SK-N-SH (cell line): Measurements from ENCODE around the gene ZSWIM1. TPM values are rescaled to one million over a fixed set of nuclear protein-coding genes. Genes with fewer than 3 reads are reported as not detected.

Source experiments
- CTCF ChIA-PET: fragments of 300-600, 350-600 bp; formaldehyde crosslinking; extraction: SDS; loops from one replicate; lab custom pipeline; 2021; lab: Yijun Ruan, JAX
- POLR2A ChIA-PET: fragments of 350-600 bp; sonication (Branson Sonifier 250); formaldehyde crosslinking; extraction: SDS; loops from one replicate; lab custom pipeline; 2020; ENCODE audit warnings: antibody characterized with exemption, inconsistent platforms; lab: Yijun Ruan, JAX
- DNase-seq: peaks from one replicate; pipeline ENCODE4 v3.0.0; 2012
- H2AFZ ChIP-seq: fragments of 200-600 bp; sonication (generic); 2 replicates; pipeline ENCODE4 v1.8.1; 2016; ENCODE audit warnings: antibody characterized with exemption, mild to moderate bottlenecking, low read depth
- H3F3A ChIP-seq: fragments of 200-600 bp; sonication (generic); replicated peaks from 2 replicates; pipeline ENCODE3; 2016; ENCODE audit warnings: antibody characterized with exemption, mild to moderate bottlenecking; ENCODE audit not compliant: insufficient read depth
- H3K27ac ChIP-seq, 2 experiments: fragments of 200-500 bp in 1 of 2; fragments of 200-600 bp in 1 of 2; sonication (Bioruptor generic) in 1 of 2; sonication (generic), shearing (Covaris generic) in 1 of 2; 2 replicates each; pipeline versions ENCODE4 v1.5.1 to v1.6.1; 2014 to 2016; ENCODE audit warnings: low read depth in 2 of 2, inconsistent platforms in 1 of 2, low read length in 1 of 2, mild to moderate bottlenecking in 1 of 2, mixed read lengths in 1 of 2
- H3K27me3 ChIP-seq: fragments of 200-600 bp; sonication (generic), shearing (Covaris generic); 2 replicates; pipeline ENCODE4 v1.6.1; 2016; ENCODE audit warnings: mixed run types; ENCODE audit not compliant: insufficient read depth
- H3K36me3 ChIP-seq, 2 experiments: fragments of 200-500 bp in 1 of 2; fragments of 200-600 bp in 1 of 2; sonication (Bioruptor generic) in 1 of 2; sonication (generic) in 1 of 2; replicated peaks in 1 of 2; 2 replicates each; pipeline versions ENCODE3 to v1.5.1; 2014 to 2016; ENCODE audit warnings: low read length in 1 of 2, mild to moderate bottlenecking in 1 of 2; ENCODE audit not compliant: insufficient read depth in 2 of 2, control insufficient read depth in 1 of 2
- H3K4me1 ChIP-seq, 2 experiments: fragments of 200-500 bp in 1 of 2; fragments of 200-600 bp in 1 of 2; sonication (Bioruptor generic) in 1 of 2; sonication (generic), shearing (Covaris generic) in 1 of 2; 2 replicates each; pipeline versions ENCODE4 v1.5.1 to v1.6.1; 2014 to 2016; ENCODE audit warnings: low read depth in 1 of 2, low read length in 1 of 2, mixed run types in 1 of 2; ENCODE audit not compliant: insufficient read depth in 2 of 2, control insufficient read depth in 1 of 2
- H3K4me2 ChIP-seq: fragments of 200-600 bp; sonication (generic), shearing (Covaris generic); 2 replicates; pipeline ENCODE4 v1.6.1; 2017; ENCODE audit warnings: mixed run types
- H3K4me3 ChIP-seq, 2 experiments: fragments of 200-500 bp in 1 of 2; fragments of 200-600 bp in 1 of 2; sonication (Bioruptor generic) in 1 of 2; sonication (generic), shearing (Covaris generic) in 1 of 2; 2 replicates each; pipeline versions ENCODE4 v1.5.1 to v1.8.1; 2014 to 2016; ENCODE audit warnings: low read depth in 2 of 2, inconsistent platforms in 1 of 2, low read length in 1 of 2, mild to moderate bottlenecking in 1 of 2, mixed read lengths in 1 of 2, moderate library complexity in 1 of 2
- H3K79me2 ChIP-seq: fragments of 200-600 bp; sonication (generic); 2 replicates; pipeline ENCODE4 v1.8.1; 2017; ENCODE audit warnings: mild to moderate bottlenecking; ENCODE audit not compliant: insufficient read depth
- H3K9ac ChIP-seq: fragments of 200-600 bp; sonication (generic); 2 replicates; pipeline ENCODE4 v1.6.1; 2017; ENCODE audit warnings: mixed run types
- H3K9me2 ChIP-seq: fragments of 200-600 bp; sonication (generic); 2 replicates; pipeline ENCODE4 v1.6.1; 2017; ENCODE audit warnings: mixed run types
- H3K9me3 ChIP-seq: fragments of 200-600 bp; sonication (generic); 2 replicates; pipeline ENCODE4 v1.6.1; 2017; ENCODE audit warnings: mixed run types, mild to moderate bottlenecking, moderate library complexity
- H4K20me1 ChIP-seq: fragments of 200-600 bp; sonication (generic); 2 replicates; pipeline ENCODE4 v1.6.1; 2017; ENCODE audit warnings: mild to moderate bottlenecking, mixed run types; ENCODE audit not compliant: insufficient read depth
- CHD2 ChIP-seq: fragments of 150-350 bp; IDR thresholded peaks from 2 replicates; pipeline ENCODE4 v1.6.1; 2018; ENCODE audit warnings: low read length; ENCODE audit not compliant: partially characterized antibody
- ELF1 ChIP-seq: IDR thresholded peaks from 2 replicates; pipeline ENCODE4 v1.4.0; 2012
- EP300 ChIP-seq, 2 experiments: IDR thresholded peaks; 2 replicates each; pipeline versions ENCODE4 v1.4.0 to v1.6.1; 2012; ENCODE audit warnings: borderline replicate concordance in 1 of 2, low read depth in 1 of 2, low read length in 1 of 2
- FOXM1 ChIP-seq: IDR thresholded peaks from 2 replicates; pipeline ENCODE4 v1.4.0; 2012; ENCODE audit warnings: low read depth, mild to moderate bottlenecking
- GATA2 ChIP-seq: sonication (generic); formaldehyde crosslinking; IDR thresholded peaks from 2 replicates; pipeline ENCODE4 v1.5.0; 2020; ENCODE audit warnings: mild to moderate bottlenecking, missing genetic modification reagents
- MXI1 ChIP-seq: IDR thresholded peaks from 2 replicates; pipeline ENCODE4 v1.6.1; 2012; ENCODE audit warnings: mild to moderate bottlenecking, low read depth, low read length, improper control_type of control experiment
- NFIC ChIP-seq: IDR thresholded peaks from 2 replicates; pipeline ENCODE4 v1.4.0; 2012; ENCODE audit warnings: borderline replicate concordance
- NRF1 ChIP-seq: IDR thresholded peaks from 2 replicates; pipeline ENCODE4 v1.6.1; 2012; ENCODE audit warnings: low read depth, mild to moderate bottlenecking, low read length
- POLR2AphosphoS5 ChIP-seq: IDR thresholded peaks from 2 replicates; pipeline ENCODE4 v1.6.1; 2012; ENCODE audit warnings: low read depth, low read length
- RCOR1 ChIP-seq: fragments of 150-350 bp; IDR thresholded peaks from 2 replicates; pipeline ENCODE4 v1.6.1; 2017; ENCODE audit warnings: antibody characterized with exemption, low read length
- RFX5 ChIP-seq: IDR thresholded peaks from 2 replicates; pipeline ENCODE4 v1.6.1; 2012; ENCODE audit warnings: mild to moderate bottlenecking, improper control_type of control experiment, low read length
- RXRA ChIP-seq: IDR thresholded peaks from 2 replicates; pipeline ENCODE4 v1.4.0; 2012; ENCODE audit warnings: low read depth, mild to moderate bottlenecking, borderline replicate concordance
- SMC3 ChIP-seq: IDR thresholded peaks from 2 replicates; pipeline ENCODE4 v1.6.1; 2012; ENCODE audit warnings: low read depth, low read length, improper control_type of control experiment
- YY1 ChIP-seq: IDR thresholded peaks from 2 replicates; pipeline ENCODE4 v1.4.0; 2012; ENCODE audit warnings: low read depth, mild to moderate bottlenecking
- WGBS: methylation state at CpG from one replicate; pipeline ENCODE4 v1.1.6; 2017; ENCODE audit warnings: low lambda C conversion rate; 5-methylcytosine and 5-hydroxymethylcytosine counted together
- polyA plus RNA-seq, 3 experiments: library from polyadenylated mRNA; depleted of rRNA; stranded (reverse); fragments of >200 nt; gene quantifications; 2 replicates each; pipeline ENCODE4 v1.2.3, GENCODE V29; 2012
- TF ChIP-seq, protein P1 (sequence below): IDR thresholded peaks from 2 replicates; pipeline ENCODE4 v1.4.0; 2012; ENCODE audit warnings: low read depth, borderline replicate concordance
- TF ChIP-seq, protein P2 (sequence below): fragments of 150-350 bp; IDR thresholded peaks from 2 replicates; pipeline ENCODE4 v1.6.1; 2016; ENCODE audit warnings: mild to moderate bottlenecking, low read depth, low read length
- TF ChIP-seq, protein P3 (sequence below): fragments of 200-600 bp; sonication (generic); IDR thresholded peaks from 2 replicates; pipeline ENCODE4 v1.6.1; 2017; ENCODE audit warnings: antibody characterized with exemption, mild to moderate bottlenecking, moderate library complexity
- TF ChIP-seq, protein P4 (sequence below): IDR thresholded peaks from 2 replicates; pipeline ENCODE4; 2012

ZSWIM1 gene
- polyA plus RNA-seq, 1 of the 3 experiments (the other 2 are of a cell fraction): 1.8 TPM

DNA sequence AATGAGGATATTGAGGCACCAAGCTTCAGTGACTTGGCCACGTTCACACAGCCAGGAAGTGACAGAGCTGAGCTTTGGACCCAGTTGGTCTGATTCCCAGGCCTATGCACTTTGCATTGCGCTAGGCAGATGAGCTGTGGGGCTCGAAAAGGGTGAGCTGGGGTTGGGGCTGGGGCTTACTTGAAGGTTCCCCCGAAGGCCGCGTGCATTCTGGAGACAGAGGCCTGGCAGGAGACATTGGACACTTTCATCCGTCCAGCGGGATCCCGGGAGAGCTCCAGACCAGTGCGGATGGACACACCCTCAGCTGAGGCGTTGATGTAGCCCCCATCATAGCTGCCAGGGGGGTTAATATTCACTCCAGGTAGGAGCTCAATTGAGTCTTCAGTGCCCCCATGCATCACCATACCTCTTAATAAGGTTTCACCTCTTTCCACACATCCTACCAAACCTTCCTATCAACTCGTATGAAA lies 28.3 kb downstream of the ZSWIM1 start (continued):
- no peak for TF ChIP-seq RFX5
- TF ChIP-seq GATA2 (CRISPR knock-in tag): no peak
- TF ChIP-seq YY1: no peak
- no peak for TF ChIP-seq EP300 (IDR thresholded peaks at IDR 0.05; ENCODE audit: borderline replicate concordance in 1 of 2, low read depth in 1 of 2, low read length in 1 of 2)
- no peak for TF ChIP-seq SMC3
- no peak for TF ChIP-seq NRF1
- TF ChIP-seq CHD2: no peak
- TF ChIP-seq RXRA: no peak

DNA sequence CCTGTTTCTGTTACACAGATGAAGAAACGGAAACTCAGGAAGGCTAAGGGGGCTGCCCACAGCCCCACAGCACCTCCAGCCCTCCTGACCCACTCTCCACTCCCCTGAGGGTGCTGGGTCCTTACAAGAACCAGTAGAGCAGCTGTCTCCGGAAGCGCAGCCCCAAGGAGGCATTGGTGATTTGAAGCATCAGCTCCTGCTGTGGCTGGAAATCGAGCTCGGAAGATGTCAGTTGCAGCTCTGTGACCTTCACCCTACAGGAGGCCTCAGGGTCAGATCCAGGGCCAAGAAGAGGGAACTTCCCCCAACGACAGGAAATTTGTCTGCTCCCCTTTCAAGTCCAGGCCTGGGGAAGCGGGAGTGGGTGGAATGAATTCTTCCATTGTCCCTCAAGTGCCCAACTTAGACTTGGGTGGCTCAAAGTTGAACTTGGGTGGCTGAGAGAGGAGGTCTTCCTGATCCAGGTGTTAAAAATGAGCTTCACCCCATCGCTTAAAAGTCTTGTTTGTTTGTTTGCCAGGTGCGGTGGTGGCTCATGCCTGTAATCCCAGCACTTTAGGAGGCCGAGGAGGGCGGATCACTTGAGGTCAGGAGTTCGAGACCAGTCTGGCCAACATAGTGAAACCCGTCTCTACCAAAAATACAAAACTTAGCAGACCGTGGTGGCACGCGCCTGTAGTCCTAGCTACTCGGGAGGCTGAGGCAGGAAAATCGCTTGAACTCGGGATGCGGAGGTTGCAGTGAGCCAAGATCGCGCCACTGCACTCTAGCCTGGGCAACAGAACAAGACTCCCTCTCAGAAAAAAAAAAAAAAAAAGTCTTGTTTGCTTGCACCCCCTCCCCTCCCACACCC lies 29.0 kb downstream of the ZSWIM1 start:
- Histone ChIP-seq H3K9me3 (no peaks in the 10 kb centered on the region), H3K36me3 (peaks cover 16 to 21% of the 10 kb centered on the region in 2 experiments), H3K4me1 (peaks cover 7 to 8% of the 10 kb centered on the region in 2 experiments; a peak in 1 of 4 replicates), H3K79me2 (peaks cover 10% of the 10 kb centered on the region), H3K9me2 (no peaks in the 10 kb centered on the region), H3K4me2 (peak overlapping the region; percentile 55), H2AFZ (peak overlapping the region; percentile 21; the same call in 1 of the 2 replicates), H3K9ac (no peak overlapping the region), H3F3A (peaks cover 9% of the 10 kb centered on the region), H4K20me1 (no peaks in the 10 kb centered on the region; the same call in 1 of the 2 replicates), H3K27ac (peak overlapping the region; percentile 8 to 40; a peak in 1 of 4 replicates), H3K4me3 (peak overlapping the region; percentile 25 to 52; a peak in 3 of 4 replicates), H3K27me3 (no peaks in the 10 kb centered on the region)
- ChIA-PET CTCF (interaction anchor here (1.1 to 2.0 kb wide), 4 partner anchors 18 to 75 kb away, joined by 3 to 13 read pairs (median 4); partner anchors contain the start of genes CTSA and NEURL2), POLR2A (interaction anchor here (0.6 to 3.2 kb wide), 6 partner anchors 9 to 120 kb away, joined by 3 to 46 read pairs (median 5); partner anchors contain the start of genes CTSA, NEURL2, PCIF1 and ZSWIM1)
- 80% methylated on average over 19 of the region's 22 CpGs for WGBS
- TF ChIP-seq MXI1: no peak
- TF ChIP-seq, protein P1, sequence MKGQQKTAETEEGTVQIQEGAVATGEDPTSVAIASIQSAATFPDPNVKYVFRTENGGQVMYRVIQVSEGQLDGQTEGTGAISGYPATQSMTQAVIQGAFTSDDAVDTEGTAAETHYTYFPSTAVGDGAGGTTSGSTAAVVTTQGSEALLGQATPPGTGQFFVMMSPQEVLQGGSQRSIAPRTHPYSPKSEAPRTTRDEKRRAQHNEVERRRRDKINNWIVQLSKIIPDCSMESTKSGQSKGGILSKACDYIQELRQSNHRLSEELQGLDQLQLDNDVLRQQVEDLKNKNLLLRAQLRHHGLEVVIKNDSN: no peak
- TF ChIP-seq RFX5: no peak
- TF ChIP-seq, protein P2, sequence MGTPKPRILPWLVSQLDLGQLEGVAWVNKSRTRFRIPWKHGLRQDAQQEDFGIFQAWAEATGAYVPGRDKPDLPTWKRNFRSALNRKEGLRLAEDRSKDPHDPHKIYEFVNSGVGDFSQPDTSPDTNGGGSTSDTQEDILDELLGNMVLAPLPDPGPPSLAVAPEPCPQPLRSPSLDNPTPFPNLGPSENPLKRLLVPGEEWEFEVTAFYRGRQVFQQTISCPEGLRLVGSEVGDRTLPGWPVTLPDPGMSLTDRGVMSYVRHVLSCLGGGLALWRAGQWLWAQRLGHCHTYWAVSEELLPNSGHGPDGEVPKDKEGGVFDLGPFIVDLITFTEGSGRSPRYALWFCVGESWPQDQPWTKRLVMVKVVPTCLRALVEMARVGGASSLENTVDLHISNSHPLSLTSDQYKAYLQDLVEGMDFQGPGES: no peak
- TF ChIP-seq NFIC: no peak
- TF ChIP-seq FOXM1: no peak
- TF ChIP-seq, protein P3, sequence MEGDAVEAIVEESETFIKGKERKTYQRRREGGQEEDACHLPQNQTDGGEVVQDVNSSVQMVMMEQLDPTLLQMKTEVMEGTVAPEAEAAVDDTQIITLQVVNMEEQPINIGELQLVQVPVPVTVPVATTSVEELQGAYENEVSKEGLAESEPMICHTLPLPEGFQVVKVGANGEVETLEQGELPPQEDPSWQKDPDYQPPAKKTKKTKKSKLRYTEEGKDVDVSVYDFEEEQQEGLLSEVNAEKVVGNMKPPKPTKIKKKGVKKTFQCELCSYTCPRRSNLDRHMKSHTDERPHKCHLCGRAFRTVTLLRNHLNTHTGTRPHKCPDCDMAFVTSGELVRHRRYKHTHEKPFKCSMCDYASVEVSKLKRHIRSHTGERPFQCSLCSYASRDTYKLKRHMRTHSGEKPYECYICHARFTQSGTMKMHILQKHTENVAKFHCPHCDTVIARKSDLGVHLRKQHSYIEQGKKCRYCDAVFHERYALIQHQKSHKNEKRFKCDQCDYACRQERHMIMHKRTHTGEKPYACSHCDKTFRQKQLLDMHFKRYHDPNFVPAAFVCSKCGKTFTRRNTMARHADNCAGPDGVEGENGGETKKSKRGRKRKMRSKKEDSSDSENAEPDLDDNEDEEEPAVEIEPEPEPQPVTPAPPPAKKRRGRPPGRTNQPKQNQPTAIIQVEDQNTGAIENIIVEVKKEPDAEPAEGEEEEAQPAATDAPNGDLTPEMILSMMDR: no peak
- TF ChIP-seq POLR2AphosphoS5: no peak
- TF ChIP-seq, protein P4, sequence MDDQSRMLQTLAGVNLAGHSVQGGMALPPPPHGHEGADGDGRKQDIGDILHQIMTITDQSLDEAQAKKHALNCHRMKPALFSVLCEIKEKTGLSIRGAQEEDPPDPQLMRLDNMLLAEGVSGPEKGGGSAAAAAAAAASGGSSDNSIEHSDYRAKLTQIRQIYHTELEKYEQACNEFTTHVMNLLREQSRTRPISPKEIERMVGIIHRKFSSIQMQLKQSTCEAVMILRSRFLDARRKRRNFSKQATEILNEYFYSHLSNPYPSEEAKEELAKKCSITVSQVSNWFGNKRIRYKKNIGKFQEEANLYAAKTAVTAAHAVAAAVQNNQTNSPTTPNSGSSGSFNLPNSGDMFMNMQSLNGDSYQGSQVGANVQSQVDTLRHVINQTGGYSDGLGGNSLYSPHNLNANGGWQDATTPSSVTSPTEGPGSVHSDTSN: no peak
- no peak for TF ChIP-seq RCOR1
- no peak for TF ChIP-seq ELF1
- no peak for DNase-seq
